ENCODE measurements around the gene SOX6. TPM values are rescaled to one million over a fixed set of nuclear protein-coding genes. Genes with fewer than 3 reads are reported as not detected.

SOX6 gene
- total RNA-seq, 6 experiments from 2014 or later: 3.3 to 16.1 (median 7.8) TPM

DNA sequence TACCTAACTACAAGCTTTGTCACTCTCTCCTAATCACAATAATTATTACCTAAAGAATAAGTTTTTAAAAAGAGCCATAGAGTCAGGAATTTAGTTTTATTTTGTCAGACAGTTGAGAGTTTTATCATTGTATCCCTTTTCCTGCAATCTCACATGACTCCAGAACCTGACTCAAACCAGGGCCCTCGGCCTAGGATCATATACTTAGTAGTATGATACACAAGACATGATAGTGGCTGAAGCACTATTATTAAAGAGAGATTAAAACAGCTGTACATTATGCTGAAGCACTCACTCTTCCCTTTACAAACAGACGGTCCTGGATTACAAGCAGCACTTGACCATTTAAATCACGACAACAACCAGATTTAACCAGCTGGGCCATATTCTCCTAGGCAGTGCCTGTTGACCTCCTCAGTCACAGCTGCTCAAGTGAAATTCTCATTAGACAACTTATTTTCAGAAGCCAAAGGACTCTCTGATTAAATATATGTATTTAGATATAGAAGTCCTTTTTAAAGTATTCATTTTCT, 44.0 kb downstream of the SOX6 start:
- Histone ChIP-seq H3K4me1 (no peaks in the 10 kb centered on the region), H3K27me3 (no peaks in the 10 kb centered on the region), H3K36me3 (no peaks in the 10 kb centered on the region), H3K9me3 (no peaks in the 10 kb centered on the region), H3K4me3 (no peak overlapping the region), H3K27ac (no peak overlapping the region)
- intact Hi-C loops (cut with DNase I): no loop called here
- WGBS (ENCODE audit: insufficient coverage, low coverage, low lambda C conversion rate, missing lambda C conversion rate): 76% methylated on average over 3 of the region's 3 CpGs
- no peak for TF ChIP-seq POLR2A (IDR thresholded peaks at IDR 0.05)
- TF ChIP-seq, protein P1, sequence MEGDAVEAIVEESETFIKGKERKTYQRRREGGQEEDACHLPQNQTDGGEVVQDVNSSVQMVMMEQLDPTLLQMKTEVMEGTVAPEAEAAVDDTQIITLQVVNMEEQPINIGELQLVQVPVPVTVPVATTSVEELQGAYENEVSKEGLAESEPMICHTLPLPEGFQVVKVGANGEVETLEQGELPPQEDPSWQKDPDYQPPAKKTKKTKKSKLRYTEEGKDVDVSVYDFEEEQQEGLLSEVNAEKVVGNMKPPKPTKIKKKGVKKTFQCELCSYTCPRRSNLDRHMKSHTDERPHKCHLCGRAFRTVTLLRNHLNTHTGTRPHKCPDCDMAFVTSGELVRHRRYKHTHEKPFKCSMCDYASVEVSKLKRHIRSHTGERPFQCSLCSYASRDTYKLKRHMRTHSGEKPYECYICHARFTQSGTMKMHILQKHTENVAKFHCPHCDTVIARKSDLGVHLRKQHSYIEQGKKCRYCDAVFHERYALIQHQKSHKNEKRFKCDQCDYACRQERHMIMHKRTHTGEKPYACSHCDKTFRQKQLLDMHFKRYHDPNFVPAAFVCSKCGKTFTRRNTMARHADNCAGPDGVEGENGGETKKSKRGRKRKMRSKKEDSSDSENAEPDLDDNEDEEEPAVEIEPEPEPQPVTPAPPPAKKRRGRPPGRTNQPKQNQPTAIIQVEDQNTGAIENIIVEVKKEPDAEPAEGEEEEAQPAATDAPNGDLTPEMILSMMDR (IDR thresholded peaks at IDR 0.05): no peak
- no peak for ATAC-seq
- no peak for DNase-seq

DNA sequence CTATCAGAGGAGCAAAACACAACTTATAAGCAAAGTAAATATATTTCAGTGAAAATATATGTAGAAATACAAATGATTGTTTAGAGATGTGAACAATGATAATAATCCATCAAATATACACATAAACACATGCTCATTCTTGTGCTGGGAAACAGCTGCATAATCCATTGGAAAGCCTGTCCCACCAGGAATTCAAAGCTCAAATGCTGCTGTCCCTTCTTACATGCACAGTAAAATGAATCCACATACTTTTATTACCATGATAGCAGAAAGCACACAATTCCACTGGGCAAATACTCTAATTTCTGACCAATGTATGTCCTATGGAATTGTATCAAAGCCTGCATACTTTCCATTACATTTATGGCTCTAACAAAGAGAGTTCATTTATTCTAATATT, 44.5 kb downstream of the SOX6 start:
- intact Hi-C loops (cut with DNase I): no loop called here
- Histone ChIP-seq H3K36me3 (no peaks in the 10 kb centered on the region), H3K9me3 (no peaks in the 10 kb centered on the region), H3K4me3 (no peak overlapping the region), H3K4me1 (no peaks in the 10 kb centered on the region), H3K27ac (no peak overlapping the region), H3K27me3 (no peaks in the 10 kb centered on the region)
- ATAC-seq: no peak
- no peak for DNase-seq
- TF ChIP-seq, protein P1 (IDR thresholded peaks at IDR 0.05): no peak
- TF ChIP-seq POLR2A (IDR thresholded peaks at IDR 0.05): no peak

DNA sequence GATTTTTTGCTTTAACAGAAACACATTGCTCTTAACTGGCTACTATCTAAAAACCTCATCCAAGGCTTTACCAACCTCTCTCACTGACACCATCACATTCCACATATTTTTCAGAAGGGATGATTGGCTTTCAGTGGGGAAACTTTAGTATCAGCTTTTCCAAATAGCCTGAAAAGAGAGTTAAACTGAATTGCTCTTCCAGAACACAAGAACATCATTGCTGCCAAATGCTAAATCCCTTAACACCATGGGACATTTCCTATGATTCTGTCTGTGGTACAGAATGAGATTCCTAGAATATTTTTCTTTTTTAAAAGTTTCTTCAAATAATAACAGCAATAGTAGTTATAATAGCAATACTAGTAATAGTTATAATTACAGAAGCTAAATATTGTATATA, 45.4 kb downstream of the SOX6 start:
- Histone ChIP-seq H3K27ac (no peak overlapping the region), H3K27me3 (no peaks in the 10 kb centered on the region), H3K9me3 (no peaks in the 10 kb centered on the region), H3K4me3 (no peak overlapping the region), H3K4me1 (no peaks in the 10 kb centered on the region), H3K36me3 (no peaks in the 10 kb centered on the region)
- DNase-seq (no peak), ATAC-seq (no peak)
- intact Hi-C loops (cut with DNase I): no loop called here
- no peak for TF ChIP-seq POLR2A (IDR thresholded peaks at IDR 0.05)
- TF ChIP-seq, protein P1 (IDR thresholded peaks at IDR 0.05): no peak

DNA sequence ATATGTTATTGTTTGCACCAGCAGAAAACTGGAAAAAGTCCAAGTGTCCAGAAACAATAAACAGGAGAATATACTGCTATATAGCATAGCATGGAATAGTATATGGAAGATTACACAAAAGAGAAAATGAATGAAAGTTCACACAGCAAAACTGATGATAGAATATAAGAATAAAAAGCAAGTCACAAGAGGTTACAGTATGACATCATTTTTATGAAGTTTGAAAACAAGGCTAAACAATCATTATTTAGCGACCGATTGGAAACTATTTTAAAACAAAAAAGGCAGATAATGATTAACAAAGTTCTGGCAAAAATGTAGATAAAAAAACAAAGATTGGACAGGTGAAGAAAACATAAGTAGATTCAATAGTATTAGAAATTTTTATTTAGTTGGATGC, 47.1 kb downstream of the SOX6 start:
- no peaks in the 10 kb centered on the region for H3K4me1 ChIP-seq
- H3K27me3 ChIP-seq: no peaks in the 10 kb centered on the region
- no peak for TF ChIP-seq POLR2A (IDR thresholded peaks at IDR 0.05)
- TF ChIP-seq, protein P1 (IDR thresholded peaks at IDR 0.05): no peak
- H3K4me3 ChIP-seq: no peak overlapping the region
- H3K36me3 ChIP-seq: no peaks in the 10 kb centered on the region
- H3K27ac ChIP-seq: no peak overlapping the region
- no peak for DNase-seq
- H3K9me3 ChIP-seq: no peaks in the 10 kb centered on the region
- intact Hi-C loops (cut with DNase I): no loop called here
- ATAC-seq: no peak
- 22% methylated on average over 2 of the region's 2 CpGs for WGBS (ENCODE audit: insufficient coverage, low coverage, low lambda C conversion rate, missing lambda C conversion rate)

DNA sequence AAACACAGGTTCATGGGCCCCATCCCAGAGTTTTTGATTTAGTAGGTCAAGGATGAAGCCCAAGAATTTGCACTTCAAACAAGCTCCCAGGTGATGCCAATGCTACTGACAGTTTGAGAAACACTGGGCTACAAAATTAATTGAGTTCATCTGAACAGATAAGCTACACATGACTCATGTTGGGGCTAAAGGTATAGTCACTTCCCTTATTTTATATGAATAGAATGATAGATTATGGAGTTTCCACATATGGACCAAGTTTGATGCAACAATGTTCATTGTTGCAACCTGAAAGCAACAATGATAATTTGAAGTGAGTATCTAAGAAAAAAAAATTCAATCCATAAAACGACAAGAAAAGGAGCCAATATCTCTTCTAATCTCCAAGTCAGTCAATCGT, 54.9 kb downstream of the SOX6 start:
- intact Hi-C loops (cut with DNase I): no loop called here
- H3K4me1 ChIP-seq: no peaks in the 10 kb centered on the region
- no peak overlapping the region for H3K4me3 ChIP-seq
- H3K27me3 ChIP-seq: no peaks in the 10 kb centered on the region
- TF ChIP-seq, protein P1 (IDR thresholded peaks at IDR 0.05): no peak
- no peak for TF ChIP-seq POLR2A (IDR thresholded peaks at IDR 0.05)
- 67% methylated on average over 2 of the region's 2 CpGs for WGBS (ENCODE audit: insufficient coverage, low coverage, low lambda C conversion rate, missing lambda C conversion rate)
- no peaks in the 10 kb centered on the region for H3K9me3 ChIP-seq
- H3K27ac ChIP-seq: no peak overlapping the region
- no peak for DNase-seq
- no peaks in the 10 kb centered on the region for H3K36me3 ChIP-seq
- ATAC-seq: no peak

All from right lobe of liver (tissue), 6 donors.